Measurements from ENCODE around the gene MC2R. TPM values are rescaled to one million over a fixed set of nuclear protein-coding genes. Genes with fewer than 3 reads are reported as not detected.

Gene MC2R
- total RNA-seq, 1 experiment from 2014 or later: 0.05 TPM

- no peak for ATAC-seq
- intact Hi-C loops (cut with micrococcal nuclease; ENCODE audit: unreplicated experiment) (no loop called here), in situ Hi-C loops (cut with HindIII; ENCODE audit: low pct_unique_long_range_greater_than_20kb, low sequenced_read_pairs) (no loop called here)
- Histone ChIP-seq H3K9me3 (ENCODE audit: control insufficient read depth, insufficient read depth, low read depth, low read length) (no peaks in the 10 kb centered on the region), H3K27ac (ENCODE audit: low read length) (no peak overlapping the region), H3K4me3 (ENCODE audit: low read depth in 2 of 2, low read length in 2 of 2) (no peak overlapping the region), H3K27me3 (ENCODE audit: control insufficient read depth, insufficient read depth, low read length) (no peaks in the 10 kb centered on the region), H3K36me3 (ENCODE audit: control insufficient read depth, insufficient read depth, low read length) (no peaks in the 10 kb centered on the region), H3K4me1 (ENCODE audit: control insufficient read depth, insufficient read depth, low read length) (no peaks in the 10 kb centered on the region)
- DNase-seq (ENCODE audit: low read depth, low spot score): no peak
- ChIA-PET CTCF (no interaction called here), POLR2A (no interaction called here)
- no TSS peak for BruUV-seq (replicated peaks)
- no peak for TF ChIP-seq SIN3A (IDR thresholded peaks at IDR 0.05; ENCODE audit: borderline replicate concordance, insufficient read depth, low read depth, low read length)
Measured at GRCh38 chr18:13943338-13943737, 28.0 kb upstream of the MC2R start.

DNA sequence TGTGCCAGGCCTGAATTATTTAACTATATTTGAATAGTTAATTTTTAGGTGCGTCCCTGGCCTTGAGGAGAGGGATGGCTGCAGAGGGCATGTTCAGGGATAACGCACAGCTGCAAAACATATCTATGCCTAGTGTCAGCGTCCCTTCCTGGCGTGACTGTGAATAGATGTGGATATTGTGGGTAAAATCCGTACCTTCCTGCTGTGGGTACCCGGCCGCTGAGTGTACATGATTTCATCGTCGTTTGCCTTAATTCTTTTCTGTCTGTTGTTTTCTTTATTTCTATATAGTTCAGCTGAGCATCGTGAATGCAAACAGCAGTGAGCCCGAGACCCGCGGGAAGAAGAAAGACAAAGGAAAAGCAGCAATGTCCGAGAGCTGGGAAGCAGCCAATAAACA, 25.0 kb upstream of the MC2R start:
- in situ Hi-C loops (cut with HindIII; ENCODE audit: low pct_unique_long_range_greater_than_20kb, low sequenced_read_pairs) (no loop called here), intact Hi-C loops (cut with micrococcal nuclease; ENCODE audit: unreplicated experiment) (no loop called here)
- TF ChIP-seq, protein P1, sequence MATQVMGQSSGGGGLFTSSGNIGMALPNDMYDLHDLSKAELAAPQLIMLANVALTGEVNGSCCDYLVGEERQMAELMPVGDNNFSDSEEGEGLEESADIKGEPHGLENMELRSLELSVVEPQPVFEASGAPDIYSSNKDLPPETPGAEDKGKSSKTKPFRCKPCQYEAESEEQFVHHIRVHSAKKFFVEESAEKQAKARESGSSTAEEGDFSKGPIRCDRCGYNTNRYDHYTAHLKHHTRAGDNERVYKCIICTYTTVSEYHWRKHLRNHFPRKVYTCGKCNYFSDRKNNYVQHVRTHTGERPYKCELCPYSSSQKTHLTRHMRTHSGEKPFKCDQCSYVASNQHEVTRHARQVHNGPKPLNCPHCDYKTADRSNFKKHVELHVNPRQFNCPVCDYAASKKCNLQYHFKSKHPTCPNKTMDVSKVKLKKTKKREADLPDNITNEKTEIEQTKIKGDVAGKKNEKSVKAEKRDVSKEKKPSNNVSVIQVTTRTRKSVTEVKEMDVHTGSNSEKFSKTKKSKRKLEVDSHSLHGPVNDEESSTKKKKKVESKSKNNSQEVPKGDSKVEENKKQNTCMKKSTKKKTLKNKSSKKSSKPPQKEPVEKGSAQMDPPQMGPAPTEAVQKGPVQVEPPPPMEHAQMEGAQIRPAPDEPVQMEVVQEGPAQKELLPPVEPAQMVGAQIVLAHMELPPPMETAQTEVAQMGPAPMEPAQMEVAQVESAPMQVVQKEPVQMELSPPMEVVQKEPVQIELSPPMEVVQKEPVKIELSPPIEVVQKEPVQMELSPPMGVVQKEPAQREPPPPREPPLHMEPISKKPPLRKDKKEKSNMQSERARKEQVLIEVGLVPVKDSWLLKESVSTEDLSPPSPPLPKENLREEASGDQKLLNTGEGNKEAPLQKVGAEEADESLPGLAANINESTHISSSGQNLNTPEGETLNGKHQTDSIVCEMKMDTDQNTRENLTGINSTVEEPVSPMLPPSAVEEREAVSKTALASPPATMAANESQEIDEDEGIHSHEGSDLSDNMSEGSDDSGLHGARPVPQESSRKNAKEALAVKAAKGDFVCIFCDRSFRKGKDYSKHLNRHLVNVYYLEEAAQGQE (IDR thresholded peaks at IDR 0.05; ENCODE audit: insufficient read depth in 1 of 2, low read depth in 2 of 2, low read length in 1 of 2): no peak
- TF ChIP-seq CTCF (IDR thresholded peaks at IDR 0.05) (no peak), TCF7L2 (IDR thresholded peaks at IDR 0.05; ENCODE audit: low read depth, low read length) (no peak), POLR2AphosphoS5 (IDR thresholded peaks at IDR 0.05; ENCODE audit: low read depth, low read length) (no peak), SIN3A (IDR thresholded peaks at IDR 0.05; ENCODE audit: borderline replicate concordance, insufficient read depth, low read depth, low read length) (no peak)
- H3K36me3 ChIP-seq (ENCODE audit: control insufficient read depth, insufficient read depth, low read length): no peaks in the 10 kb centered on the region
- no TSS peak for BruUV-seq (replicated peaks)
- no peak for DNase-seq (ENCODE audit: low read depth, low spot score)
- no peak overlapping the region for H3K4me3 ChIP-seq (ENCODE audit: low read depth in 2 of 2, low read length in 2 of 2)
- no peaks in the 10 kb centered on the region; the same call in 1 of the 2 replicates for H3K27me3 ChIP-seq (ENCODE audit: control insufficient read depth, insufficient read depth, low read length)
- POLR2A ChIA-PET: no interaction called here
- H3K9me3 ChIP-seq (ENCODE audit: control insufficient read depth, insufficient read depth, low read depth, low read length): no peaks in the 10 kb centered on the region
- no peak for ATAC-seq
- H3K4me1 ChIP-seq (ENCODE audit: control insufficient read depth, insufficient read depth, low read length): no peaks in the 10 kb centered on the region
- H3K27ac ChIP-seq (ENCODE audit: low read length): no peak overlapping the region
- CTCF ChIA-PET: no interaction called here

DNA sequence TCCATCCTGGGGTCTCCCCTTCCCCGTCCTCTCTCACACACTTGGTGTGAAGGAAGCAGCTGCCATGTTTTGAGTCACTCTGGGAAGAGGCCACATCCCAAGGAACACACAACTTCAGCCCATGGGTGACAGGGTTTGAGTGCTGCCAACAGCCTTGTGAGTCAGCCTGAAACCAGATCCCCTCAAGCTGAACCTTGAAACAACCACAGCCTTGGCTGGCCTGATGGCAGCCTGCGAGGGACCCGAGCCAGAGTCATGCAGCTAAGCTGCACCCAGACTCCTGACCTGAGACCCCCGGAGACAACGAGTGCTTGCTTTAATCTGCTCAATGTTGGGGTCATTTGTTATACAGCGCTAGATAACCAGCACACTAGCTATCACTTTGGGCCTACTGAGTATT, 19.3 kb upstream of the MC2R start:
- no peaks in the 10 kb centered on the region; the same call in 1 of the 2 replicates for H3K27me3 ChIP-seq (ENCODE audit: control insufficient read depth, insufficient read depth, low read length)
- POLR2A ChIA-PET: no interaction called here
- intact Hi-C loops (cut with micrococcal nuclease; ENCODE audit: unreplicated experiment) (no loop called here), in situ Hi-C loops (cut with HindIII; ENCODE audit: low pct_unique_long_range_greater_than_20kb, low sequenced_read_pairs) (no loop called here)
- BruUV-seq (replicated peaks): no TSS peak
- no peak overlapping the region for H3K4me3 ChIP-seq (ENCODE audit: low read depth in 2 of 2, low read length in 2 of 2)
- ATAC-seq (no peak), DNase-seq (ENCODE audit: low read depth, low spot score) (no peak)
- TF ChIP-seq POLR2AphosphoS5 (IDR thresholded peaks at IDR 0.05; ENCODE audit: low read depth, low read length) (no peak), CTCF (IDR thresholded peaks at IDR 0.05) (no peak), SIN3A (IDR thresholded peaks at IDR 0.05; ENCODE audit: borderline replicate concordance, insufficient read depth, low read depth, low read length) (no peak), TCF7L2 (IDR thresholded peaks at IDR 0.05; ENCODE audit: low read depth, low read length) (no peak)
- TF ChIP-seq, protein P1 (IDR thresholded peaks at IDR 0.05; ENCODE audit: insufficient read depth in 1 of 2, low read depth in 2 of 2, low read length in 1 of 2): no peak
- H3K27ac ChIP-seq (ENCODE audit: low read length): no peak overlapping the region
- CTCF ChIA-PET: no interaction called here
- no peaks in the 10 kb centered on the region for H3K4me1 ChIP-seq (ENCODE audit: control insufficient read depth, insufficient read depth, low read length)
- no peaks in the 10 kb centered on the region for H3K9me3 ChIP-seq (ENCODE audit: control insufficient read depth, insufficient read depth, low read depth, low read length)
- no peaks in the 10 kb centered on the region for H3K36me3 ChIP-seq (ENCODE audit: control insufficient read depth, insufficient read depth, low read length)

Data from Panc1 (cell line).